NCI-H2029 (cell line): ENCODE measurements around the gene HBG2.

ENCODE experiments used
- DNase-seq: peaks from one replicate; lab custom pipeline; 2025; lab: John Stamatoyannopoulos, UW

Gene HBG2

GRCh38 chr11:5229796-5230195 is 24.8 kb downstream of the HBG2 start:
- no peak for DNase-seq

GRCh38 chr11:5229356-5229755 is 25.2 kb downstream of the HBG2 start:
- no peak for DNase-seq

- no peak for DNase-seq
These were observed 26.5 kb downstream of the HBG2 start for GRCh38 chr11:5228124-5228523.

- no peak for DNase-seq
These were observed 26.9 kb downstream of the HBG2 start for GRCh38 chr11:5227681-5228080.

GRCh38 chr11:5226732-5227310 is 27.8 kb downstream of the HBG2 start, which contains the start of gene HBB:
HBB (minus strand) TSS chr11:5227071; CDS start chr11:5227021, 50 bp downstream.
- DNase-seq: no peak

- no peak for DNase-seq
These were observed 29.1 kb downstream of the HBG2 start for GRCh38 chr11:5225480-5225871.

- DNase-seq: no peak
These were observed 29.8 kb downstream of the HBG2 start for GRCh38 chr11:5224538-5225479.

GRCh38 chr11:5223686-5224085 is 30.9 kb downstream of the HBG2 start:
- no peak for DNase-seq

- no peak for DNase-seq
These were observed 31.4 kb downstream of the HBG2 start for GRCh38 chr11:5223146-5223545.

- no peak for DNase-seq
These were observed 44.1 kb downstream of the HBG2 start for GRCh38 chr11:5210376-5210885.

- DNase-seq: no peak
These were observed 49.8 kb downstream of the HBG2 start for GRCh38 chr11:5204787-5205186.

GRCh38 chr11:5203366-5203765 is 51.2 kb downstream of the HBG2 start:
- no peak for DNase-seq
